Suprapubic skin (tissue), 3 donors: Measurements from ENCODE around the gene NEU4.

Experiments
- CTCF ChIP-seq, 2 donors: fragments of 200-600 bp in 1 of 2; fragments of 450-650 bp in 1 of 2; sonication (generic) in 1 of 2; IDR thresholded peaks; one replicate each; pipeline ENCODE4 v1.5.1; 2016 to 2019; ENCODE audit warnings: antibody characterized with exemption in 2 of 2, mild to moderate bottlenecking in 1 of 2, moderate library complexity in 1 of 2
- EP300 ChIP-seq: sonication (generic); formaldehyde crosslinking; IDR thresholded peaks from one replicate; pipeline ENCODE4 v1.6.1; 2017; ENCODE audit warnings: antibody characterized with exemption

GRCh38 chr2:241853651-241854341 is 44.8 kb downstream of the NEU4 start:
- no peak for TF ChIP-seq CTCF (IDR thresholded peaks at IDR 0.05)
- no peak for TF ChIP-seq EP300
